Smooth muscle cell (in vitro differentiated cells): ENCODE measurements around the gene SEC22A. TPM values are rescaled to one million over a fixed set of nuclear protein-coding genes. Genes with fewer than 3 reads are reported as not detected.

ENCODE experiments used
- DNase-seq: peaks from one replicate; lab custom pipeline; 2025; ENCODE audit not compliant: unreplicated experiment; lab: John Stamatoyannopoulos, UW
- H2AFZ ChIP-seq: fragments of 200-600 bp; sonication (generic); 2 replicates; pipeline ENCODE4 v1.6.0; 2016; ENCODE audit warnings: antibody characterized with exemption, low read depth, mild to moderate bottlenecking
- H3F3A ChIP-seq: fragments of 200-600 bp; sonication (generic); 2 replicates; pipeline ENCODE4 v1.6.0; 2017; ENCODE audit warnings: antibody characterized with exemption, low read depth
- H3K27ac ChIP-seq: fragments of 200-600 bp; sonication (generic); 2 replicates; pipeline ENCODE4 v1.5.1; 2016; ENCODE audit warnings: low read depth, mild to moderate bottlenecking
- H3K27me3 ChIP-seq: fragments of 200-600 bp; sonication (generic); 2 replicates; pipeline ENCODE4 v1.6.1; 2016; ENCODE audit warnings: low read depth, mild to moderate bottlenecking
- H3K36me3 ChIP-seq: fragments of 200-600 bp; sonication (generic); 2 replicates; pipeline ENCODE4 v1.5.1; 2016; ENCODE audit warnings: low read depth
- H3K4me1 ChIP-seq: fragments of 200-600 bp; sonication (generic); 2 replicates; pipeline ENCODE4 v1.5.1; 2016; ENCODE audit warnings: low read depth
- H3K4me2 ChIP-seq: fragments of 200-600 bp; sonication (generic); 2 replicates; pipeline ENCODE4 v1.6.0; 2016; ENCODE audit warnings: mild to moderate bottlenecking
- H3K4me3 ChIP-seq: fragments of 200-600 bp; sonication (generic); 2 replicates; pipeline ENCODE4 v1.5.1; 2016; ENCODE audit warnings: mild to moderate bottlenecking
- H3K79me2 ChIP-seq: fragments of 200-600 bp; sonication (generic); 2 replicates; pipeline ENCODE4 v1.6.0; 2016; ENCODE audit warnings: low read depth, mild to moderate bottlenecking
- H3K9ac ChIP-seq: fragments of 200-600 bp; sonication (generic); 2 replicates; pipeline ENCODE4 v1.6.0; 2016; ENCODE audit warnings: low read depth
- H3K9me3 ChIP-seq: fragments of 200-600 bp; sonication (generic); replicated peaks from 2 replicates; pipeline ENCODE4 v1.5.1; 2016; ENCODE audit warnings: low read depth
- H4K20me1 ChIP-seq: fragments of 200-600 bp; sonication (generic); 2 replicates; pipeline ENCODE4 v1.6.0; 2016; ENCODE audit warnings: low read depth
- WGBS: methylation state at CpG from one replicate; pipeline ENCODE4 v1.1.7; 2016; ENCODE audit warnings: low lambda C conversion rate; 5-methylcytosine and 5-hydroxymethylcytosine counted together
- polyA plus RNA-seq: library from polyadenylated mRNA; unstranded; fragments of >200 nt; fragmentation: Nextera tagmentation; extraction: Ambion mirVana; gene quantifications from 2 replicates; pipeline ENCODE4 v1.2.1, GENCODE V29; 2016
- total RNA-seq: library from RNA; depleted of rRNA; stranded (reverse); fragments of >200 nt; gene quantifications from 2 replicates; pipeline ENCODE4 v1.2.3, GENCODE V29; 2014
- TF ChIP-seq, protein P1 (sequence below): fragments of 200-600 bp; sonication (generic); IDR thresholded peaks from 2 replicates; pipeline ENCODE4 v1.5.1; 2017; ENCODE audit warnings: borderline replicate concordance, mild to moderate bottlenecking, antibody characterized with exemption; ENCODE audit not compliant: insufficient read depth, poor library complexity, severe bottlenecking

The SEC22A gene
- total and polyA plus RNA-seq, 2 experiments from 2014 or later = 30.7 to 34.2 TPM

DNA sequence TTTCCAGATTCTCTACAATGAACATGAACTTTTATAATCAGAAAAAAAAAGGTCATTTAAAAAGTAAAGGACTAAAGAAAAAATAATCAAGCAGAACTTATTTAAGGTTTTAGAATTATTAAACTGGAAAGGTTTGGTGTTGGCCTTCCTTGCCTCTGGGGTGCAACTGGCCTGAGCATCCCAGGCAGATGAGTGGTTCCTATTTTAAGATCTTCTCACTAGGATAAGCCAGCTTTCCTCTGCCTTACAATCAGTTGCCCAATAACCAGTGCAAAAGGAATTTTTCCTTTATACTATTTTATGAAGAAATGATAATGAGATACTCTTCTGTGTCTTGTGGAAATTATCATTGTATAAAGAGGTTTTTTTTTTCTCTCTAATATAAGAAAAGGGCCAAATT is 56.6 kb downstream of the SEC22A start:
- Histone ChIP-seq H4K20me1 (no peaks in the 10 kb centered on the region), H3K9ac (no peak overlapping the region), H3K27ac (no peak overlapping the region), H3K79me2 (no peaks in the 10 kb centered on the region), H3K36me3 (no peaks in the 10 kb centered on the region), H3F3A (peaks cover 3% of the 10 kb centered on the region), H3K4me3 (no peak overlapping the region), H3K9me3 (no peaks in the 10 kb centered on the region), H3K27me3 (no peaks in the 10 kb centered on the region), H3K4me1 (no peaks in the 10 kb centered on the region), H2AFZ (no peak overlapping the region), H3K4me2 (no peak overlapping the region)
- TF ChIP-seq, protein P1, sequence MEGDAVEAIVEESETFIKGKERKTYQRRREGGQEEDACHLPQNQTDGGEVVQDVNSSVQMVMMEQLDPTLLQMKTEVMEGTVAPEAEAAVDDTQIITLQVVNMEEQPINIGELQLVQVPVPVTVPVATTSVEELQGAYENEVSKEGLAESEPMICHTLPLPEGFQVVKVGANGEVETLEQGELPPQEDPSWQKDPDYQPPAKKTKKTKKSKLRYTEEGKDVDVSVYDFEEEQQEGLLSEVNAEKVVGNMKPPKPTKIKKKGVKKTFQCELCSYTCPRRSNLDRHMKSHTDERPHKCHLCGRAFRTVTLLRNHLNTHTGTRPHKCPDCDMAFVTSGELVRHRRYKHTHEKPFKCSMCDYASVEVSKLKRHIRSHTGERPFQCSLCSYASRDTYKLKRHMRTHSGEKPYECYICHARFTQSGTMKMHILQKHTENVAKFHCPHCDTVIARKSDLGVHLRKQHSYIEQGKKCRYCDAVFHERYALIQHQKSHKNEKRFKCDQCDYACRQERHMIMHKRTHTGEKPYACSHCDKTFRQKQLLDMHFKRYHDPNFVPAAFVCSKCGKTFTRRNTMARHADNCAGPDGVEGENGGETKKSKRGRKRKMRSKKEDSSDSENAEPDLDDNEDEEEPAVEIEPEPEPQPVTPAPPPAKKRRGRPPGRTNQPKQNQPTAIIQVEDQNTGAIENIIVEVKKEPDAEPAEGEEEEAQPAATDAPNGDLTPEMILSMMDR = no peak
- DNase-seq = no peak

GRCh38 chr3:123258811-123259420 is 57.2 kb downstream of the SEC22A start:
- WGBS = 66% methylated on average over 3 of the region's 3 CpGs
- Histone ChIP-seq H3K27me3 (no peaks in the 10 kb centered on the region), H3K9me3 (no peaks in the 10 kb centered on the region), H3K4me3 (no peak overlapping the region), H3K4me2 (no peak overlapping the region), H2AFZ (no peak overlapping the region), H3K36me3 (no peaks in the 10 kb centered on the region), H3K4me1 (no peaks in the 10 kb centered on the region), H3K27ac (no peak overlapping the region), H3K79me2 (no peaks in the 10 kb centered on the region), H3F3A (peaks cover 3% of the 10 kb centered on the region), H3K9ac (no peak overlapping the region), H4K20me1 (no peaks in the 10 kb centered on the region)
- DNase-seq = no peak
- TF ChIP-seq, protein P1 = peak; percentile 55

DNA sequence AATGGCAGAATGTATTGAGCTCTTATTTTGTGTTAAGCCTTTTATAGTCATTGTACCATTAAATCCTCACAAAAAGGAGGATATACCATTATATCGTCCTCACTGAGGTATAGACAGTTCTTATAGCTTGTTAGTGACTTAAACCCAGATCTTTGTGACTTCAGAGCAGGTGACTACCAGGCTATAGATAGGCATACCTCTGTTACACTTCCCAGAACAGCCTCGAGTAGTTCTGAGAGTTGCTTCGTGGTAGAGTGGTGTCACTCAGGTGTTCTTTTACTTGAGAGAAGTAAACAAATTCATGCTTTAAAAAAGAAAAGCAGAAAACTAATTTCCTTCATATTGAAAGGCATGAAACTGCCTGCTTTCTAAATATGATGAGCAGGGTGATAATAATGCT is 59.9 kb downstream of the SEC22A start:
- 84% methylated on average over 3 of the region's 3 CpGs for WGBS

GRCh38 chr3:123262226-123262625 is 60.5 kb downstream of the SEC22A start:
- Histone ChIP-seq H3K27ac (no peak overlapping the region), H3K9me3 (no peaks in the 10 kb centered on the region), H3K4me3 (no peak overlapping the region), H4K20me1 (no peaks in the 10 kb centered on the region), H3K9ac (no peak overlapping the region), H3K79me2 (no peaks in the 10 kb centered on the region), H3F3A (peaks cover 3% of the 10 kb centered on the region), H3K4me2 (no peak overlapping the region), H3K4me1 (no peaks in the 10 kb centered on the region), H3K36me3 (peaks cover 5% of the 10 kb centered on the region), H3K27me3 (no peaks in the 10 kb centered on the region), H2AFZ (no peak overlapping the region)
- TF ChIP-seq, protein P1 = no peak
- 90% methylated on average over 2 of the region's 2 CpGs for WGBS
- no peak for DNase-seq

More for the DNA sequence above, 59.9 kb downstream of the SEC22A start:
- H3K4me2 ChIP-seq = no peak overlapping the region
- H3K27ac ChIP-seq = no peak overlapping the region
- peaks cover 2% of the 10 kb centered on the region for H3K36me3 ChIP-seq
- TF ChIP-seq, protein P1 = no peak
- peaks cover 3% of the 10 kb centered on the region for H3F3A ChIP-seq
- no peak overlapping the region for H2AFZ ChIP-seq
- H3K9ac ChIP-seq = no peak overlapping the region
- H3K9me3 ChIP-seq = no peaks in the 10 kb centered on the region
- H3K4me1 ChIP-seq = no peaks in the 10 kb centered on the region
- no peak for DNase-seq
- no peak overlapping the region for H3K4me3 ChIP-seq
- H3K79me2 ChIP-seq = no peaks in the 10 kb centered on the region
- H4K20me1 ChIP-seq = no peaks in the 10 kb centered on the region
- no peaks in the 10 kb centered on the region for H3K27me3 ChIP-seq
